ENCODE data around the gene FGD5.

The FGD5 gene

GRCh38 chr3:14929310-14930074, 110.7 kb downstream of the FGD5 start:
- no peak for DNase-seq (ENCODE audit: low read depth)

- no peak for DNase-seq (ENCODE audit: low read depth)
Observed at GRCh38 chr3:14933820-14934425, 115.2 kb downstream of the FGD5 start.

- DNase-seq (ENCODE audit: low read depth) = no peak
Observed at GRCh38 chr3:14935592-14936345, 117.0 kb downstream of the FGD5 start.

GRCh38 chr3:14938954-14939353, 120.2 kb downstream of the FGD5 start:
- DNase-seq (ENCODE audit: low read depth) = no peak

GRCh38 chr3:14941871-14942270, 123.1 kb downstream of the FGD5 start:
- DNase-seq (ENCODE audit: low read depth) = no peak

GRCh38 chr3:14943042-14943441, 124.3 kb downstream of the FGD5 start:
- no peak for DNase-seq (ENCODE audit: low read depth)

GRCh38 chr3:14946236-14946635, 127.5 kb downstream of the FGD5 start:
- no peak for DNase-seq (ENCODE audit: low read depth)

GRCh38 chr3:14946739-14947099, 128.0 kb downstream of the FGD5 start:
- DNase-seq (ENCODE audit: low read depth) = no peak

- no peak for DNase-seq (ENCODE audit: low read depth)
Observed at GRCh38 chr3:14947100-14947885, 128.5 kb downstream of the FGD5 start, which contains the start of gene NR2C2. TSS of gene NR2C2 (plus strand) at chr3:14947583. CDS start at chr3:15003915, 56,332 bp downstream.

GRCh38 chr3:14947886-14948608, 129.3 kb downstream of the FGD5 start:
- peak; percentile 71 for DNase-seq (ENCODE audit: low read depth)

GRCh38 chr3:14948609-14949038, 129.9 kb downstream of the FGD5 start:
- DNase-seq (ENCODE audit: low read depth) = no peak

GRCh38 chr3:14949126-14949525, 130.4 kb downstream of the FGD5 start:
- no peak for DNase-seq (ENCODE audit: low read depth)

- no peak for DNase-seq (ENCODE audit: low read depth)
Observed at GRCh38 chr3:14950274-14950673, 131.5 kb downstream of the FGD5 start.

GRCh38 chr3:14957153-14957552, 138.4 kb downstream of the FGD5 start:
- DNase-seq (ENCODE audit: low read depth) = no peak

- DNase-seq (ENCODE audit: low read depth) = no peak
Observed at GRCh38 chr3:14957925-14958324, 139.2 kb downstream of the FGD5 start.

- DNase-seq (ENCODE audit: low read depth) = no peak
Observed at GRCh38 chr3:14959359-14959943, 140.7 kb downstream of the FGD5 start.

GRCh38 chr3:14962762-14963161, 144.0 kb downstream of the FGD5 start:
- no peak for DNase-seq (ENCODE audit: low read depth)

- no peak for DNase-seq (ENCODE audit: low read depth)
Observed at GRCh38 chr3:14967285-14967684, 148.5 kb downstream of the FGD5 start.

- DNase-seq (ENCODE audit: low read depth) = no peak
Observed at GRCh38 chr3:14969671-14970070, 150.9 kb downstream of the FGD5 start.

GRCh38 chr3:14976317-14976716, 157.6 kb downstream of the FGD5 start:
- DNase-seq (ENCODE audit: low read depth) = no peak

- no peak for DNase-seq (ENCODE audit: low read depth)
Observed at GRCh38 chr3:14980689-14981088, 161.9 kb downstream of the FGD5 start.

All from GM04503 (cell line).